Cardiac fibroblast (primary cell): ENCODE data around the gene MYOCOS.
"Not testable (repeated sequence)": the region's sequence is repeated elsewhere in the genome, so short reads cannot be mapped to it uniquely, and the experiment has no call there.

Experiments used
- DNase-seq, 2 donors: peaks; one replicate each; pipeline versions ENCODE4 v3.0.0 to v3.0.0-alpha.2; 2010; ENCODE audit warnings: low read depth in 2 of 2
- H3K4me3 ChIP-seq, 2 donors: replicated peaks in 1 of 2; 1 replicate in 1 of 2; 2 replicates in 1 of 2; pipeline ENCODE4 v1.5.1; 2011; ENCODE audit warnings: low read depth in 2 of 2, low read length in 2 of 2, mild to moderate bottlenecking in 2 of 2, moderate library complexity in 1 of 2
- CTCF ChIP-seq: IDR thresholded peaks from one replicate; pipeline ENCODE4 v1.5.1; 2011; ENCODE audit warnings: low read depth, mild to moderate bottlenecking, low read length, inconsistent platforms

MYOCOS gene

GRCh38 chr1:171588230-171588629, 33.8 kb upstream of the MYOCOS start:
- no peak overlapping the region for H3K4me3 ChIP-seq
- no peak for DNase-seq
- no peak for TF ChIP-seq CTCF

- H3K4me3 ChIP-seq, result no peak overlapping the region
- DNase-seq, result peak; percentile 19 to 52
- no peak for TF ChIP-seq CTCF
Observed at GRCh38 chr1:171590022-171590421, 32.0 kb upstream of the MYOCOS start.

- H3K4me3 ChIP-seq, result no peak overlapping the region
- DNase-seq, result no peak
- no peak for TF ChIP-seq CTCF
Observed at GRCh38 chr1:171595324-171595723, 26.7 kb upstream of the MYOCOS start.

GRCh38 chr1:171596119-171596518, 25.9 kb upstream of the MYOCOS start:
- H3K4me3 ChIP-seq, result no peak overlapping the region
- no peak for TF ChIP-seq CTCF
- no peak for DNase-seq

GRCh38 chr1:171596705-171597104, 25.3 kb upstream of the MYOCOS start:
- no peak for DNase-seq
- no peak for TF ChIP-seq CTCF

GRCh38 chr1:171597203-171597602, 24.8 kb upstream of the MYOCOS start:
- no peak for DNase-seq
- no peak for TF ChIP-seq CTCF
- H3K4me3 ChIP-seq, result no peak overlapping the region

More at GRCh38 chr1:171596705-171597104, 25.3 kb upstream of the MYOCOS start:
- no peak overlapping the region for H3K4me3 ChIP-seq

- not testable (repeated sequence) for DNase-seq, H3K4me3 ChIP-seq
Observed at GRCh38 chr1:171600310-171600709, 21.7 kb upstream of the MYOCOS start.
